A549 (cell line): Measurements from ENCODE around the gene MS4A8. TPM values are rescaled to one million over a fixed set of nuclear protein-coding genes. Genes with fewer than 3 reads are reported as not detected.

Experiments used
- ATAC-seq, 2 experiments: fragments of 200-7000 bp in 1 of 2; fragments of >200 bp in 1 of 2; cut with Nextera tagmentation in 1 of 2; cut with Tn5 transposase in 1 of 2; 3 replicates each; pipeline versions ENCODE4 v1.8.0 to v1.9.1; 2018 to 2020; ENCODE audit warnings: mild to moderate bottlenecking in 1 of 2, moderate library complexity in 1 of 2
- CTCF ChIA-PET: fragments of 300-600 bp; sonication (Branson Sonifier 250); formaldehyde crosslinking; extraction: SDS; loops from one replicate; lab custom pipeline; 2021; ENCODE audit warnings: antibody characterized with exemption, inconsistent platforms; lab: Yijun Ruan, JAX
- POLR2A ChIA-PET: fragments of 350-600 bp; formaldehyde crosslinking; extraction: SDS; loops from one replicate; lab custom pipeline; 2021; ENCODE audit warnings: antibody characterized with exemption, inconsistent platforms; lab: Yijun Ruan, JAX
- DNase-seq, 2 experiments: peaks; one replicate each; pipeline versions ENCODE4 v3.0.0 to v3.0.0-alpha.2; 2011 to 2016; ENCODE audit warnings: low read depth in 1 of 2, low spot score in 1 of 2
- FAIRE-seq: peaks from 2 replicates; lab custom pipeline; 2011; peaks lifted over from hg19 to GRCh38; lab: Jason Lieb, UNC
- H3K27ac ChIP-seq, 2 experiments: fragments of >200 bp; sonication (Bioruptor Twin); formaldehyde crosslinking; 3 replicates each; pipeline ENCODE4 v1.5.1; 2016 to 2017
- H3K4me1 ChIP-seq: fragments of >200 bp; sonication (Bioruptor Twin); formaldehyde crosslinking; 3 replicates; pipeline ENCODE4 v1.6.1; 2016
- H3K4me2 ChIP-seq: fragments of >200 bp; sonication (Bioruptor Twin); formaldehyde crosslinking; 3 replicates; pipeline ENCODE4 v1.6.1; 2016
- H3K4me3 ChIP-seq: fragments of >200 bp; sonication (Bioruptor Twin); formaldehyde crosslinking; 3 replicates; pipeline ENCODE4 v1.5.1; 2016
- H3K9me3 ChIP-seq: fragments of >200 bp; sonication (Bioruptor Twin); formaldehyde crosslinking; 3 replicates; pipeline ENCODE4 v1.6.1; 2016
- CBX2 ChIP-seq: fragments of 200-600 bp; sonication (generic); IDR thresholded peaks from 2 replicates; pipeline ENCODE4 v1.6.1; 2016; ENCODE audit warnings: low read depth, mild to moderate bottlenecking, borderline replicate concordance
- CBX8 ChIP-seq: fragments of 200-600 bp; sonication (generic); IDR thresholded peaks from 2 replicates; pipeline ENCODE4 v1.6.1; 2016
- CEBPB ChIP-seq, 2 experiments: fragments of >200 bp in 1 of 2; sonication (Bioruptor Twin) in 1 of 2; formaldehyde crosslinking in 1 of 2; IDR thresholded peaks; 2 replicates each; pipeline ENCODE4 v1.6.1; 2012 to 2016
- CHD4 ChIP-seq: fragments of 200-600 bp; sonication (generic); IDR thresholded peaks from 2 replicates; pipeline ENCODE4 v1.6.1; 2016; ENCODE audit warnings: antibody characterized with exemption, mild to moderate bottlenecking, borderline replicate concordance
- EHMT2 ChIP-seq: fragments of 200-600 bp; sonication (generic); IDR thresholded peaks from 2 replicates; pipeline ENCODE4 v1.6.1; 2016; ENCODE audit warnings: antibody characterized with exemption, low read depth, mild to moderate bottlenecking, moderate library complexity
- ESRRA ChIP-seq: fragments of 150-350 bp; IDR thresholded peaks from 2 replicates; pipeline ENCODE4 v1.6.1; 2014; ENCODE audit warnings: mild to moderate bottlenecking, low read length, borderline replicate concordance
- FOSB ChIP-seq: fragments of 250-450 bp; sonication (Bioruptor Pico); IDR thresholded peaks from 2 replicates; pipeline ENCODE4 v1.5.0; 2020; ENCODE audit warnings: mild to moderate bottlenecking, moderate library complexity
- HEYL ChIP-seq: fragments of 250-450 bp; sonication (Bioruptor Pico); IDR thresholded peaks from 2 replicates; pipeline ENCODE4 v1.8.0; 2021; ENCODE audit warnings: mild to moderate bottlenecking, moderate library complexity
- KDM5A ChIP-seq: fragments of 200-600 bp; sonication (generic); IDR thresholded peaks from 2 replicates; pipeline ENCODE4 v1.6.1; 2016; ENCODE audit warnings: antibody characterized with exemption, mild to moderate bottlenecking
- MAFK ChIP-seq: fragments of 450-650 bp; IDR thresholded peaks from 2 replicates; pipeline ENCODE4 v1.6.1; 2014; ENCODE audit not compliant: partially characterized antibody
- NFE2L2 ChIP-seq: fragments of 150-350 bp; conservative IDR thresholded peaks from 2 replicates; pipeline ENCODE4 v1.6.1; 2014; ENCODE audit warnings: low read length
- NR3C1 ChIP-seq: fragments of >200 bp; sonication (Bioruptor Twin); formaldehyde crosslinking; IDR thresholded peaks from 3 replicates; pipeline ENCODE4 v1.6.1; 2017
- PHF8 ChIP-seq: fragments of 200-600 bp; sonication (generic); IDR thresholded peaks from 2 replicates; pipeline ENCODE4 v1.6.1; 2016; ENCODE audit warnings: low read depth, mild to moderate bottlenecking, antibody characterized with exemption, moderate library complexity, borderline replicate concordance
- RAD21 ChIP-seq, 2 experiments: fragments of >200 bp in 1 of 2; sonication (Bioruptor Twin) in 1 of 2; formaldehyde crosslinking in 1 of 2; IDR thresholded peaks in 1 of 2; conservative IDR thresholded peaks in 1 of 2; 2 replicates in 1 of 2; 3 replicates in 1 of 2; pipeline ENCODE4 v1.6.1; 2012 to 2018; ENCODE audit warnings: inconsistent platforms in 1 of 2
- RFX5 ChIP-seq: fragments of 450-650 bp; IDR thresholded peaks from 2 replicates; pipeline ENCODE4 v1.7.1; 2014; ENCODE audit warnings: antibody characterized with exemption, mild to moderate bottlenecking, moderate library complexity
- SMC3 ChIP-seq: fragments of >200 bp; sonication (Bioruptor Twin); formaldehyde crosslinking; IDR thresholded peaks from 3 replicates; pipeline ENCODE4 v1.6.1; 2018; ENCODE audit warnings: inconsistent platforms
- SREBF2 ChIP-seq: fragments of 450-650 bp; IDR thresholded peaks from 2 replicates; pipeline ENCODE4 v1.6.1; 2014; ENCODE audit warnings: mild to moderate bottlenecking, moderate library complexity
- ZFP36 ChIP-seq: fragments of 450-650 bp; IDR thresholded peaks from 2 replicates; pipeline ENCODE4 v1.6.1; 2014; ENCODE audit warnings: borderline replicate concordance; ENCODE audit not compliant: partially characterized antibody
- WGBS: methylation state at CpG from one replicate; pipeline ENCODE4 v1.1.6; 2017; ENCODE audit errors: missing lambda C conversion rate; 5-methylcytosine and 5-hydroxymethylcytosine counted together
- polyA plus RNA-seq, 4 experiments: library from polyadenylated mRNA; depleted of rRNA in 3 of 4; stranded (reverse); fragments of >200 nt; fragmentation: RNase III in 1 of 4; extraction: RNeasy Plus Mini Kit Qiagen cat#74134 plus additional on column Dnase treatment in 1 of 4; gene quantifications; 2 replicates in 3 of 4; 3 replicates in 1 of 4; pipeline ENCODE4 v1.2.3, GENCODE V29; 2011 to 2017
- TF ChIP-seq, protein P1 (sequence below): fragments of >200 bp; sonication (Bioruptor Twin); formaldehyde crosslinking; IDR thresholded peaks from 2 replicates; pipeline ENCODE4 v1.6.1; 2016
- TF ChIP-seq, protein P2 (sequence below): fragments of 250-450 bp; sonication (Bioruptor Pico); IDR thresholded peaks from 2 replicates; pipeline ENCODE4 v1.5.0; 2021; ENCODE audit warnings: mild to moderate bottlenecking, moderate library complexity, borderline replicate concordance
- TF ChIP-seq, protein P3 (sequence below): fragments of 200-600 bp; sonication (generic); IDR thresholded peaks from 2 replicates; pipeline ENCODE4 v1.6.1; 2016; ENCODE audit warnings: antibody characterized with exemption, mild to moderate bottlenecking, moderate library complexity
- TF ChIP-seq, protein P4 (sequence below): fragments of 250-450 bp; sonication (Bioruptor Pico); IDR thresholded peaks from 2 replicates; pipeline ENCODE4 v1.5.0; 2020; ENCODE audit warnings: low read depth, mild to moderate bottlenecking, moderate library complexity

MS4A8 gene
- polyA plus RNA-seq, 2 of the 4 experiments (the other 2 are of a cell fraction), result not detected

DNA sequence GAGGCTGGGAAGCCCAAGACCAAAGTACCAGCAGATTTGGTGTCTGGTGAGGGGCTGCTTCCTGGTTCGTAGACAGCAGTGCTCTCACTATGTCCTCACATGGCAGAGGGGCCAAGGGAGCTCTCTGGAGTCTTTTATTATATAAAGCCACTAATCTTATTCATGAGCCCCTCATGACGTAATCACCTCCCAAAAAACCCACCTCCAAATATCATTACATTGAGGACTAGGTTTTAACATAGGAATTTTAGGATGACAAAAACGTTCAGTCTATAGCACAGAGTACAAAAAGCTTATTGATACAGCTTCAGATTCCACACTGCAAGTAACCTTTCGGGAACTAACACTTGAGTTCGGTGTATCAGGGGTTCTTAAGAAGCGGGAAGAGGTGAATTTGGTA lies 21.0 kb downstream of the MS4A8 start:
- DNase-seq (no peak), ATAC-seq (no peak), FAIRE-seq (no peak)
- TF ChIP-seq EHMT2, result no peak
- TF ChIP-seq NR3C1, result no peak
- no peak for TF ChIP-seq CEBPB (IDR thresholded peaks at IDR 0.05)
- TF ChIP-seq, protein P1, sequence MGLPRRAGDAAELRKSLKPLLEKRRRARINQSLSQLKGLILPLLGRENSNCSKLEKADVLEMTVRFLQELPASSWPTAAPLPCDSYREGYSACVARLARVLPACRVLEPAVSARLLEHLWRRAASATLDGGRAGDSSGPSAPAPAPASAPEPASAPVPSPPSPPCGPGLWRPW, result no peak
- TF ChIP-seq SREBF2, result no peak
- TF ChIP-seq, protein P2, sequence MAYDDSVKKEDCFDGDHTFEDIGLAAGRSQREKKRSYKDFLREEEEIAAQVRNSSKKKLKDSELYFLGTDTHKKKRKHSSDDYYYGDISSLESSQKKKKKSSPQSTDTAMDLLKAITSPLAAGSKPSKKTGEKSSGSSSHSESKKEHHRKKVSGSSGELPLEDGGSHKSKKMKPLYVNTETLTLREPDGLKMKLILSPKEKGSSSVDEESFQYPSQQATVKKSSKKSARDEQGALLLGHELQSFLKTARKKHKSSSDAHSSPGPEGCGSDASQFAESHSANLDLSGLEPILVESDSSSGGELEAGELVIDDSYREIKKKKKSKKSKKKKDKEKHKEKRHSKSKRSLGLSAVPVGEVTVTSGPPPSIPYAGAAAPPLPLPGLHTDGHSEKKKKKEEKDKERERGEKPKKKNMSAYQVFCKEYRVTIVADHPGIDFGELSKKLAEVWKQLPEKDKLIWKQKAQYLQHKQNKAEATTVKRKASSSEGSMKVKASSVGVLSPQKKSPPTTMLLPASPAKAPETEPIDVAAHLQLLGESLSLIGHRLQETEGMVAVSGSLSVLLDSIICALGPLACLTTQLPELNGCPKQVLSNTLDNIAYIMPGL (CRISPR knock-in tag), result no peak
- no peak for TF ChIP-seq HEYL
- TF ChIP-seq CBX2, result no peak
- H3K4me3 ChIP-seq, result no peak overlapping the region
- no peaks in the 10 kb centered on the region for H3K4me1 ChIP-seq
- peaks cover 10% of the 10 kb centered on the region; the same call in 2 of the 3 replicates for H3K9me3 ChIP-seq
- WGBS, result 11% methylated on average over 6 of the region's 6 CpGs
- H3K4me2 ChIP-seq, result no peak overlapping the region
- no peak overlapping the region for H3K27ac ChIP-seq
- CTCF ChIA-PET, result interaction anchor here (0.6 kb wide), 1 partner anchor 733 kb away, joined by 3 read pairs; no protein-coding TSS in a partner anchor
- POLR2A ChIA-PET, result no interaction called here

DNA sequence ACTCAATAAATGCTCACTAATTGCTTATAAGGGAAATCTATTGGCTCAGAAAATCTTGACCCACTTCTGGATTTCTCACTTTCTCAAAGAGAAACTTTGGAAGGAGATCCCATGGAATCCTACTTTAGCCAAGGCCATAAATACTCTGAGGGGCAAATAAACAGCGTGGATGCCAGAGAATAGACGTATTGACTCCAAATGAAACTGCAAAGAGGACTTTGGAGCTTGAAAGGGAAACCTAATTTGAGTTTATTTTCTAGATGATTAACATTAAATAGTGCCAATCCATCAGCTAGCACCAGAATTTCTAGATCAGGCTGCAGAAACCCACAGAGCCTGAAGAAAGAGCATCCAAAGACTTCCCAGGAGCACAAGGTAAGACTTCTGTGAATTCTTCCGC lies 25.0 kb downstream of the MS4A8 start, which contains the start of gene MS4A18:
TSS of gene MS4A18 (plus strand) at position 301 of the 400 bp plus-strand sequence.
- no peak within 1 kb of the TSS for H3K4me3 ChIP-seq
- H3K9me3 ChIP-seq, result no peaks in the 10 kb centered on the region
- ChIA-PET POLR2A (no interaction called here), CTCF (no interaction called here)
- no peak for ATAC-seq
- no peak for DNase-seq
- no peak within 1 kb of the TSS for H3K4me2 ChIP-seq
- H3K4me1 ChIP-seq, result no peaks in the 10 kb centered on the region
- TF ChIP-seq FOSB (CRISPR knock-in tag) (no peak), KDM5A (no peak), CBX8 (no peak), RAD21 (conservative IDR thresholded peaks at IDR 0.05 in 1 of 2, IDR thresholded peaks at IDR 0.05 in 1 of 2) (no peak), SREBF2 (no peak), NFE2L2 (no peak)
- TF ChIP-seq, protein P3, sequence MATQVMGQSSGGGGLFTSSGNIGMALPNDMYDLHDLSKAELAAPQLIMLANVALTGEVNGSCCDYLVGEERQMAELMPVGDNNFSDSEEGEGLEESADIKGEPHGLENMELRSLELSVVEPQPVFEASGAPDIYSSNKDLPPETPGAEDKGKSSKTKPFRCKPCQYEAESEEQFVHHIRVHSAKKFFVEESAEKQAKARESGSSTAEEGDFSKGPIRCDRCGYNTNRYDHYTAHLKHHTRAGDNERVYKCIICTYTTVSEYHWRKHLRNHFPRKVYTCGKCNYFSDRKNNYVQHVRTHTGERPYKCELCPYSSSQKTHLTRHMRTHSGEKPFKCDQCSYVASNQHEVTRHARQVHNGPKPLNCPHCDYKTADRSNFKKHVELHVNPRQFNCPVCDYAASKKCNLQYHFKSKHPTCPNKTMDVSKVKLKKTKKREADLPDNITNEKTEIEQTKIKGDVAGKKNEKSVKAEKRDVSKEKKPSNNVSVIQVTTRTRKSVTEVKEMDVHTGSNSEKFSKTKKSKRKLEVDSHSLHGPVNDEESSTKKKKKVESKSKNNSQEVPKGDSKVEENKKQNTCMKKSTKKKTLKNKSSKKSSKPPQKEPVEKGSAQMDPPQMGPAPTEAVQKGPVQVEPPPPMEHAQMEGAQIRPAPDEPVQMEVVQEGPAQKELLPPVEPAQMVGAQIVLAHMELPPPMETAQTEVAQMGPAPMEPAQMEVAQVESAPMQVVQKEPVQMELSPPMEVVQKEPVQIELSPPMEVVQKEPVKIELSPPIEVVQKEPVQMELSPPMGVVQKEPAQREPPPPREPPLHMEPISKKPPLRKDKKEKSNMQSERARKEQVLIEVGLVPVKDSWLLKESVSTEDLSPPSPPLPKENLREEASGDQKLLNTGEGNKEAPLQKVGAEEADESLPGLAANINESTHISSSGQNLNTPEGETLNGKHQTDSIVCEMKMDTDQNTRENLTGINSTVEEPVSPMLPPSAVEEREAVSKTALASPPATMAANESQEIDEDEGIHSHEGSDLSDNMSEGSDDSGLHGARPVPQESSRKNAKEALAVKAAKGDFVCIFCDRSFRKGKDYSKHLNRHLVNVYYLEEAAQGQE, result no peak
- H3K27ac ChIP-seq, result no peak within 1 kb of the TSS
- WGBS, result 31% methylated on average over 3 of the region's 3 CpGs
- FAIRE-seq, result no peak

DNA sequence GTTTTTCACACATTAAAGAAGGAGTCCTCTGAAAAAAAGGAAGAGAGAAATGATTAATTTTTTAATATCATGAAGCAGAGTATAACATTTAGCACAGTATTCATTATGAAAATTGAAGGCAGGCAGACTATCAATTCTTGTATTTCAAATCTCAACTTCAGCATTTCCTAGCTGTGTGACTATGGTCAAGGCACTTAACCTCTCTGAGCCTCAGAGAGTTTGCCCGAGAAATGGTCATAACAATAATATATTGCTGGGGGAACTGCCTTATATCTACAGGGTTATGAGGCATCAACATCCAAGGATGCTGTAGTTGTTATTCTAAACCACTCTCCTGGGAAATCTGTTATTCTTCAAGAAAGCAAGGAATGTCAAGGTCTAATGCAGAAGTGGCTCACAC lies 26.2 kb downstream of the MS4A8 start:
- H3K4me3 ChIP-seq, result no peak overlapping the region
- no peak for TF ChIP-seq RAD21 (conservative IDR thresholded peaks at IDR 0.05 in 1 of 2, IDR thresholded peaks at IDR 0.05 in 1 of 2)
- no peak for TF ChIP-seq FOSB (CRISPR knock-in tag)
- TF ChIP-seq CHD4, result no peak
- TF ChIP-seq, protein P3, result no peak
- TF ChIP-seq SREBF2, result no peak
- TF ChIP-seq ZFP36, result no peak
- no peak for TF ChIP-seq SMC3
- TF ChIP-seq PHF8, result no peak
- TF ChIP-seq, protein P4, sequence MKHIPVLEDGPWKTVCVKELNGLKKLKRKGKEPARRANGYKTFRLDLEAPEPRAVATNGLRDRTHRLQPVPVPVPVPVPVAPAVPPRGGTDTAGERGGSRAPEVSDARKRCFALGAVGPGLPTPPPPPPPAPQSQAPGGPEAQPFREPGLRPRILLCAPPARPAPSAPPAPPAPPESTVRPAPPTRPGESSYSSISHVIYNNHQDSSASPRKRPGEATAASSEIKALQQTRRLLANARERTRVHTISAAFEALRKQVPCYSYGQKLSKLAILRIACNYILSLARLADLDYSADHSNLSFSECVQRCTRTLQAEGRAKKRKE (CRISPR knock-in tag), result no peak
- TF ChIP-seq MAFK, result no peak
- no peak for TF ChIP-seq RFX5
- TF ChIP-seq, protein P1, result no peak
- no peak for TF ChIP-seq ESRRA
- TF ChIP-seq NR3C1, result no peak

More for the DNA sequence above, 26.2 kb downstream of the MS4A8 start:
- ChIA-PET CTCF (interaction anchor here (0.8 kb wide), 1 partner anchor 9 kb away, joined by 3 read pairs; no protein-coding TSS in a partner anchor), POLR2A (no interaction called here)
- H3K27ac ChIP-seq, result no peak overlapping the region
- no peaks in the 10 kb centered on the region for H3K4me1 ChIP-seq
- FAIRE-seq, result no peak
- WGBS, result 0% methylated on average over 1 of the region's 1 CpG
- ATAC-seq, result no peak
- no peak for DNase-seq
- H3K4me2 ChIP-seq, result no peak overlapping the region
- H3K9me3 ChIP-seq, result no peaks in the 10 kb centered on the region
